GM19328 (cell line): ENCODE data around the gene NAA80.
"Not testable (repeated sequence)": the region's sequence is repeated elsewhere in the genome, so short reads cannot be mapped to it uniquely, and the experiment has no call there.

ENCODE experiments used
- ATAC-seq: cut with Tn5 transposase; IDR thresholded peaks from one replicate; pipeline ENCODE4 v1.9.1; 2021; ENCODE audit warnings: mild to moderate bottlenecking, moderate library complexity; ENCODE audit not compliant: unreplicated experiment

Gene NAA80

GRCh38 chr3:50271314-50271936 lies 27.8 kb downstream of the NAA80 start:
- no peak for ATAC-seq

- ATAC-seq, result no peak
Measured at GRCh38 chr3:50270422-50271224, 28.6 kb downstream of the NAA80 start.

GRCh38 chr3:50269977-50270413 lies 29.2 kb downstream of the NAA80 start:
- ATAC-seq, result no peak

GRCh38 chr3:50269460-50269859 lies 29.7 kb downstream of the NAA80 start:
- no peak for ATAC-seq

- no peak for ATAC-seq
Measured at GRCh38 chr3:50268703-50269451, 30.3 kb downstream of the NAA80 start, which contains the start of gene SEMA3B. SEMA3B (plus strand) TSS chr3:50269147; CDS start chr3:50269241, 94 bp downstream.

GRCh38 chr3:50268276-50268675 lies 30.9 kb downstream of the NAA80 start:
- no peak for ATAC-seq

- no peak for ATAC-seq
Measured at GRCh38 chr3:50267280-50267913, 31.8 kb downstream of the NAA80 start.

- no peak for ATAC-seq
Measured at GRCh38 chr3:50266836-50267235, 32.4 kb downstream of the NAA80 start.

GRCh38 chr3:50266017-50266416 lies 33.2 kb downstream of the NAA80 start:
- no peak for ATAC-seq

- no peak for ATAC-seq
Measured at GRCh38 chr3:50265571-50265970, 33.6 kb downstream of the NAA80 start.

GRCh38 chr3:50264964-50265485 lies 34.2 kb downstream of the NAA80 start:
- no peak for ATAC-seq

GRCh38 chr3:50264383-50264963 lies 34.7 kb downstream of the NAA80 start:
- ATAC-seq, result no peak

- no peak for ATAC-seq
Measured at GRCh38 chr3:50263478-50264382, 35.5 kb downstream of the NAA80 start.

GRCh38 chr3:50262778-50263177 lies 36.4 kb downstream of the NAA80 start:
- ATAC-seq, result no peak

GRCh38 chr3:50262200-50262599 lies 37.0 kb downstream of the NAA80 start:
- ATAC-seq, result not testable (repeated sequence)

GRCh38 chr3:50261505-50261904 lies 37.7 kb downstream of the NAA80 start:
- ATAC-seq, result no peak

GRCh38 chr3:50260942-50261441 lies 38.2 kb downstream of the NAA80 start:
- no peak for ATAC-seq

- peak; percentile 82 for ATAC-seq
Measured at GRCh38 chr3:50260027-50260941, 38.9 kb downstream of the NAA80 start.
